Tibial nerve (tissue), 4 donors: ENCODE results near the gene FASN. TPM values are rescaled to one million over a fixed set of nuclear protein-coding genes. Genes with fewer than 3 reads are reported as not detected.

Experiments
- DNase-seq, 2 donors: peaks; one replicate each; pipeline ENCODE4 v3.0.0-alpha.2; 2019; ENCODE audit warnings: low spot score in 2 of 2
- H3K27ac ChIP-seq, 4 donors: fragments of 200-600 bp; sonication (generic) in 3 of 4; one replicate each; pipeline ENCODE4 v1.5.1; 2017 to 2019; ENCODE audit warnings: mild to moderate bottlenecking in 1 of 4
- H3K27me3 ChIP-seq, 2 donors: fragments of 200-600 bp; sonication (generic) in 1 of 2; one replicate each; pipeline versions ENCODE4 v1.5.1 to v1.6.0; 2017 to 2019
- H3K36me3 ChIP-seq, 3 donors: fragments of 200-600 bp; sonication (generic); one replicate each; pipeline ENCODE4 v1.5.1; 2018 to 2019
- H3K4me1 ChIP-seq, 4 donors: fragments of 200-600 bp; sonication (generic) in 3 of 4; one replicate each; pipeline ENCODE4 v1.5.1; 2017 to 2019
- H3K4me3 ChIP-seq, 4 donors: fragments of 200-600 bp; sonication (generic) in 3 of 4; one replicate each; pipeline ENCODE4 v1.5.1; 2017 to 2019; ENCODE audit warnings: mild to moderate bottlenecking in 1 of 4, moderate library complexity in 1 of 4
- H3K9me3 ChIP-seq, 4 donors: fragments of 200-600 bp; sonication (generic) in 3 of 4; one replicate each; pipeline ENCODE4 v1.5.1; 2017 to 2019
- CTCF ChIP-seq, 5 experiments: fragments of 200-600 bp in 3 of 5; fragments of 450-650 bp in 2 of 5; sonication (generic) in 3 of 5; IDR thresholded peaks; one replicate each; pipeline ENCODE4 v1.5.1; 2016 to 2019; ENCODE audit warnings: antibody characterized with exemption in 5 of 5, mild to moderate bottlenecking in 3 of 5, moderate library complexity in 2 of 5
- EP300 ChIP-seq, 2 donors: sonication (generic); formaldehyde crosslinking; IDR thresholded peaks; one replicate each; pipeline ENCODE4 v1.6.1; 2017; ENCODE audit warnings: antibody characterized with exemption in 2 of 2, mild to moderate bottlenecking in 1 of 2
- POLR2A ChIP-seq, 2 donors: fragments of 450-650 bp; IDR thresholded peaks; one replicate each; pipeline ENCODE4 v1.6.1; 2017; ENCODE audit warnings: antibody characterized with exemption in 2 of 2, mild to moderate bottlenecking in 2 of 2, moderate library complexity in 2 of 2
- WGBS, 2 donors: methylation state at CpG; one replicate each; pipeline ENCODE4 v1.1.5; 2018; 5-methylcytosine and 5-hydroxymethylcytosine counted together
- total RNA-seq, 4 donors: library from RNA; depleted of rRNA; stranded (reverse); fragments of >200 nt; gene quantifications; one replicate each; pipeline ENCODE4 v1.1.0, GENCODE V29; 2016

Gene FASN
- total RNA-seq, 4 donors from 2014 or later, result 129 to 319 (median 160) TPM

GRCh38 chr17:82031885-82032627, 66.0 kb downstream of the FASN start:
- peaks cover 6 to 44% (median 28%) of the 10 kb centered on the region in 4 donors for H3K4me1 ChIP-seq
- no peak for DNase-seq
- peaks cover 0 to 35% (median 0%) of the 10 kb centered on the region in 3 donors for H3K36me3 ChIP-seq
- no peak overlapping the region for H3K27ac ChIP-seq
- peaks cover 0 to 12% of the 10 kb centered on the region in 2 donors for H3K27me3 ChIP-seq
- WGBS, 2 donors, result 20 to 60% methylated on average over 1 to 33 of the region's 59 CpGs
- H3K4me3 ChIP-seq, result peak overlapping the region in 2 of 4 donors; percentile 15 to 57
- TF ChIP-seq CTCF (IDR thresholded peaks at IDR 0.05), result no peak
- TF ChIP-seq POLR2A (IDR thresholded peaks at IDR 0.05), result no peak
- no peak for TF ChIP-seq EP300 (IDR thresholded peaks at IDR 0.05)
- no peaks in the 10 kb centered on the region for H3K9me3 ChIP-seq

GRCh38 chr17:82031303-82031884, 66.6 kb downstream of the FASN start, which contains the start of gene RAC3:
Gene RAC3 (plus strand): TSS chr17:82031678. CDS start chr17:82031762, 84 bp downstream.
- Histone ChIP-seq H3K4me3 (peak within 1 kb of the TSS; percentile 22 to 57 (median 46)), H3K4me1 (peaks cover 4 to 39% (median 24%) of the 10 kb centered on the region in 4 donors), H3K27me3 (peaks cover 0 to 12% of the 10 kb centered on the region in 2 donors), H3K36me3 (peaks cover 0 to 40% (median 0%) of the 10 kb centered on the region in 3 donors), H3K9me3 (no peaks in the 10 kb centered on the region), H3K27ac (peak within 1 kb of the TSS in 2 of 4 donors; percentile 35 to 59)
- TF ChIP-seq EP300 (IDR thresholded peaks at IDR 0.05) (no peak), POLR2A (IDR thresholded peaks at IDR 0.05) (no peak), CTCF (IDR thresholded peaks at IDR 0.05) (no peak)
- DNase-seq, result no peak
- WGBS, 2 donors, result 0% methylated on average over 6 of the region's 96 CpGs; no CpG with 5 or more reads in 1 of the 2 donors

- TF ChIP-seq EP300 (IDR thresholded peaks at IDR 0.05) (peak in 1 of 2 donors; percentile 59), POLR2A (IDR thresholded peaks at IDR 0.05) (no peak), CTCF (IDR thresholded peaks at IDR 0.05) (peak; percentile 90 to 99 (median 93))
- Histone ChIP-seq H3K4me3 (peak overlapping the region; percentile 22 to 57 (median 46)), H3K36me3 (peaks cover 0 to 34% (median 0%) of the 10 kb centered on the region in 3 donors), H3K27ac (peak overlapping the region in 2 of 4 donors; percentile 35 to 59), H3K9me3 (no peaks in the 10 kb centered on the region), H3K4me1 (peaks cover 0 to 37% (median 17%) of the 10 kb centered on the region in 4 donors), H3K27me3 (peaks cover 0 to 12% of the 10 kb centered on the region in 2 donors)
- 2 to 3% methylated on average over 34 to 76 of the region's 94 CpGs for WGBS, 2 donors
- peak; percentile 55 to 80 for DNase-seq
Observed at GRCh38 chr17:82030470-82031302, 67.3 kb downstream of the FASN start.

- H3K4me3 ChIP-seq, result no peak overlapping the region
- no peak for DNase-seq
- H3K27me3 ChIP-seq, result peaks cover 0 to 12% of the 10 kb centered on the region in 2 donors
- no peak overlapping the region for H3K27ac ChIP-seq
- no peak for TF ChIP-seq CTCF (IDR thresholded peaks at IDR 0.05)
- peaks cover 0 to 38% (median 16%) of the 10 kb centered on the region in 4 donors for H3K4me1 ChIP-seq
- WGBS, 2 donors, result 70 to 79% methylated on average over 4 to 29 of the region's 31 CpGs
- peaks cover 0 to 33% (median 0%) of the 10 kb centered on the region in 3 donors for H3K36me3 ChIP-seq
- H3K9me3 ChIP-seq, result no peaks in the 10 kb centered on the region
Observed at GRCh38 chr17:82029990-82030469, 68.0 kb downstream of the FASN start.
